HTR-8/SVneo (cell line): ENCODE data around the gene FCER1G.

Source experiments
- DNase-seq: peaks from one replicate; pipeline ENCODE4 v3.0.0; 2011; ENCODE audit warnings: low spot score, mixed read lengths; ENCODE audit not compliant: insufficient read length
- FAIRE-seq: peaks from 2 replicates; lab custom pipeline; 2011; peaks lifted over from hg19 to GRCh38; lab: Jason Lieb, UNC

FCER1G gene

DNA sequence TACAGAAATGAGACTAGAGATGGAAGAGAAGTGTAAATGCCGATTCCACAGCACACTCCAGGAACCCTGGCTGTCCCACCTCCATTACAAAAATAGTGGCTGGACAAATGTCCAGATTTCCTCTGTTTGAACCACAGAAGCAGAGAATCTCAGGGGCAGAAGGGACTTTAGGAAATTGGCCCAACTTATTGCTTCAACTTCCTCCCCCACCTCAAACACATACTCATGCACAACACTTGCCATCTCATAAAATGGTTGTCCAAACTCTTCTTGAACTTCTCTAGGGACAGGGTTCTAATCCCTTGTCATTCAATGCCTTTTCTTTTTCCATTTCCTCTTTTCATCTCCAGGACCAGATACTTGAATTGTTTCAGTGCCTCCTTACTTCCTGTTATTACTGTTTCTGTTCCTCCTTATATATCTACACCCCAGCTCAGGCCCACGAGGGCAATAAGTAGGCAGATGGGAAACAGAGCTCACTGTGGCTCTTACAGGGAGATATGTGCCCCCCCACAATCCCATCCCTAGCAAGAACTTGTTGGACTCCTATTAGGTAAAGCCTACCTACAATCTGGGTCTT lies 29.3 kb upstream of the FCER1G start:
- no peak for DNase-seq
- FAIRE-seq: no peak

DNA sequence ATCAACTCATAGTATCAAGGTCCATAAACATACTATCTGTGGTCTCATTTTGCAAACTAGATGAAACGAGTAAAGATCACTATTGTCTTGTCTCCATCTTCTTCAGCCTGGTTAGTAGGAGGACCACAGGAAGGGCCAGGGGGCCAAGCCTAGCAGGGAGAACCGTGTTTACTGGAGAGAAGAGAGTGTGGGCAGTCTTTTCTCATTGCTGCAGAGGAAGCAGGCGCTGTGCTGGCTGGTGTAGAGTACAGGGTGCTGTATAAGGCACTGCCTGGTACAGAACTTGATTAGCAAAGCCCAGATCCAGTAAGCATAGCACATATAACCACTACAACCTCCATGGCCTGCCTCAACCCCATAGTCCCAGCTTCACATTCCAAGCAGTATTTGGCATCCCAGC lies 27.8 kb upstream of the FCER1G start:
- FAIRE-seq: no peak
- no peak for DNase-seq

DNA sequence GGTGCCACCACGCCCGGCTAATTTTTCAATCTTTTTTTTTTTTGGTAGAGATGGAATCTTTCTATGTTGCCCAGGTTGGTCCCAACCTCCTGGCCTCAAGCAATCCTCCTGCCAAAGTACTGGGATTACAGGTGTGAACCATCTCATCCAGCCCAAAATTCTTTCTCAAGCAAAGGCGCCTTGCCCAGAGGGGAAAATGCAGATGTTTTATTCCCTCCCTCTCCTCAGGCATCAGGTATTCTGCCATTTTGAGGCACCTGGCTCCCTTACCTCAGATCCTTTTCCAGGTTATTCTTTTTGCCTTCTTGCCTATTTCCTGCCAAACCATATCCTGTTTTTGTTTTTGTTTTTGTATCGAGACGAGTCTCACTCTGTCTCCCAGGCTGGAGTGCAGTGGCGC lies 26.7 kb upstream of the FCER1G start:
- FAIRE-seq (no peak), DNase-seq (no peak)

DNA sequence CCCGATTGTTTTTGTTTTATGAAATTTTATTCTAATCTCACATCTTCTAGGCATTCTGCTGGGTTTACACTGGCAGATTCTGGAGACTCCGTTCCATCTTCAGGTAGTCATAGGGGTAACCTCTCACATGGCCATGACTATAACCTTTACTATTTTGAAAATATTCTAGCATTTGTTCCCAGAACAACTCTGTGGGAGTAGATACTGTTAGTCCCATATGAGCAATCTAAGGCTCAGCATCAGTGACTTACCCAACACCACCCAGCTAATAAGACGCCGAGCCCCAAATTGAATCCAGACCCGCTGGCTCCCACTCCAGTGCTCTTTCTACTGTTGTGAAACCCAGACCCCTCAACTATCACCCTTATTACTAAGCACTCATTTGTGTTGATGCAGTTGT lies 26.1 kb upstream of the FCER1G start:
- no peak for FAIRE-seq

DNA sequence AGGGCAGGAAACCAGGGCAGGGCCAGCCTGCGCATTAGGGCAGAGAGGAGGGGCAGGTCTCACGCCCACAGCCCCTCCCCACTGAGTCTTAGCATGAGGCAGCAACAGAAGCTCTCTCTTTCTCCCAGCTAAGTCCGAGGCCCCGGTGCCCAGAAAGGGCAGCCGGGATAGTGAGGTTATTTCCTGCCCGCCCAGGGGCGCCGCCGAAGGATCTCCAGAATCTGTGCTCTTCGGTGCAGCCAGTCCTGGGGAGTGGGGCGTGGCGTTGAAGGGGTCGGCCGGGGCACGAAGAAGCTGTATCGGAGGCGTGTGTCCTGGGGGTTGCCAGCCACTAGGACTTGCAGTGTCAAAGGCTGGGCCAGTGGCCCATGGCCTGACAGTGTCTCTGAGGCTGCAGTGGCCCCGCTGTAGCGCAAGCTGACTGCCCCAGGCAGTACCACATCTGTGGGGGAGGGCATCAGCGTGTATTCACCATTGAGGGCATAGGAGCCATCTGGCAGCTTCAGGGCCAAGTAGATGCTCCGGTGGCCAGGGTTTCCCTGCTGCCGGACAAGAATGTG lies 24.1 kb upstream of the FCER1G start:
- DNase-seq: no peak
- no peak for FAIRE-seq

More for the DNA sequence above, 26.1 kb upstream of the FCER1G start:
- DNase-seq: no peak

DNA sequence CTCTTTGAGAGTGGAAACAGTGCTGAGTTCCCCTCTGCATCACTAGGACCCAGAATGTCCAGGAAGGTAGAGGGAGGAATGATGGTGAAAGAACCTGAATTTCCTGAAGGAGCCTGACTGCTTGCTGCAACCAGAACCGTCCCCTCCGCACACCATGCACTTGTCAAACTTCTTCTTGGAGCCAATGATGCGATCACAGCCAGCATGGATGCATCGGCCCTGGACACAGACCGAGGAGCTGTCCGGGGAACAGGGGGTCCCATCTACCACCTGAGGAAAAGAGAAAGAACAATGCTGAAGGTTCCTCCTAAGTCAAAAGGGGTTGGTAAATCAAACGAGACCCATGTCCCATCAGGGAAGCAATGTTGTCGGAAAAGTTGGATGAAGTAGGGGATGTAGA lies 23.1 kb upstream of the FCER1G start:
- no peak for DNase-seq
- FAIRE-seq: no peak

DNA sequence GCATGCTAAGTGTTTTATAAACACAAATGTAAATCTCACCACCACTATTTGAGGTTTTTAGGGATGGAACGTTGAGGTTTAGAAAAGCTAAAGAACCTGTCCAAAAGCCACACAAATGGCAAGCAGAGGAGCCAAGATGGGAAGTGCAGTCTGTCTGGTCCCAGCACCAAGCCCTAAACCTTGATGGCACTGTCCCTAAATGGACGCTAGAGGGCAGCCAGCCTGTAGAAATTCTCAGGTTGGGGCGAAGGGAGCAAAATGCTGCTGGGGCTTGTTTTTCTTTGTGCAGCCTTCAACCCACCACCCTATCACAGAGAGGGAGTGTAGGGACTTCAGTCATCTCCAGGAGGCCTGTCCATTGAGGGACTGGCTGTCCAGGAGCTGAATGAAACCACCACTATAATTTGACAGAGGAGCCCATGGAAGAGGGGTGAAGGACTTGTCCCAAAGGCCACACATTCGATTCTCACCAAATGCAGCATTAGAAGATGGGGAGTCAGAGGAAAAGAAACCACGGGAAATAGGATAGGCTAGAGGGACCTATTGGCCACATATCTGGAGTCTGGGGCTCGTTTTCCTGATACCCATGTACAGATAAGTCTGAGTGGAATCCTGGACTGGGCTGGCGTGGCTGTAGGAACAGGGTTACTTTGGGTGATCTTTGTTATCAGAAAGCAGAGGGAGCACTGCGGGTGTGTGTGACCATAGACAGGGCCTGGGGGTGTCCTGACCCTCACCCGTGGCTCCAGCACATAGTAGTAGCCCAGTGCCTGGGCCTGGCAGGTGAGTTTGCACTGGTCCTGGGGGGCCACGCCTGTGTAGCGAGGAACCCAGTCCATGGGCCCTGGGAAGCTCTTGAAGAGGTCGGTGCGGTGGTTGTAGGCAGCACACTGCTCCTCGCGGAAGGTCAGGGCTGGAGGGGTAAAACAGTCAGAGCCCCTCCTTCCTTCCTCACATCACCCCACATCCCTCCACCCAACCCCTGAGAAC lies 22.3 kb upstream of the FCER1G start:
- FAIRE-seq (no peak), DNase-seq (peak; percentile 71)

DNA sequence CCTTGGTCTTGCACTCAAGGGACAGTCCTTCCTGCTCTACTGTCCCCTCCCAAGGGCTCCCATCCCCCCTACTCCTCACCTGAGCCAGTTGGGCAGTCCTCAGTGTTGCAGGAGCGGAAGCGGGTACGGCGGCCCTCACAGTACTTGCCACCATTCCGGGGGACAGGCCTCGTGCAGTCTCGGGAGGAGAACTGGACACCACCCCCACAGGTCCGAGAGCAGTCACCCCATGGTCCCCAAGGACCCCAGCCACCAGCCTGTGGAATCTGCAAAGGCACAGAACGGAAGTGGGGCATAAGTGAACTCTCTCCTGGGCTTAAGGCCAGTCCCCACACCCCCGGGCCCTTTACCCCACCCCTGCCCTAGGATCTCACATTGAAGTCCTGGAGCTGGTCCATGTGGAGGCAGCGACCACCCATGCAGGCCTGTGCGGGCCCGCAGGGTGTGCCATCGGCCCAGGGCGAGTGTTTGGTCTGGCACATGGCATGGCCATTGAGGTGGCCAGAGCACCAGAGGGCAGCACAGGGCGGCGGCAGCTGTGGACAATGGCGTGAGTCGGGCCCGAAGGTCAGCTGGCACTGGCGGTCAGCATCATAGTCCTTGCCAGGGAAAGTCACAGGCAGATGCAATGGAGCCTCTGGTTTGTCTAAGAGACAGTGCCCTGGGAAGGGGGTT lies 21.4 kb upstream of the FCER1G start:
- DNase-seq: no peak
- no peak for FAIRE-seq

DNA sequence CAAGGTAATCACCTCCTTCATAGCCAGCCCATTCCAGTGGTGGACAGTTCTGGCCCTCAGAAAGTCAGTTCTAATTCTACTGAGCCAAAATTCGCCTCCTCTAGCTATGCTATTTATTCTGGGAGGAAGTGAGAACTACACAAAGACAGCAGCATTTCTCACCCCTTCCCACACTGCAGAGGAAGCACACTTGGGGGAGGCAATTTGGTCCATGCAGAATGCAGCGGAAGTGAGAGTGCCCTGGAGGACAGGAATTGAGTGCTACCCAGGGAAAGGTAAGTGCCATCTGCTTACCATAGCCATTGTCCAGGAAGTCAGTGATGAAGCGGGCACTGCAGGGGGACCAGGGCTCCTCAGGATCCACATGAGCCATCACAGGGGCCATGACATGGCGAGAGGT lies 19.9 kb upstream of the FCER1G start:
- FAIRE-seq (no peak), DNase-seq (no peak)

DNA sequence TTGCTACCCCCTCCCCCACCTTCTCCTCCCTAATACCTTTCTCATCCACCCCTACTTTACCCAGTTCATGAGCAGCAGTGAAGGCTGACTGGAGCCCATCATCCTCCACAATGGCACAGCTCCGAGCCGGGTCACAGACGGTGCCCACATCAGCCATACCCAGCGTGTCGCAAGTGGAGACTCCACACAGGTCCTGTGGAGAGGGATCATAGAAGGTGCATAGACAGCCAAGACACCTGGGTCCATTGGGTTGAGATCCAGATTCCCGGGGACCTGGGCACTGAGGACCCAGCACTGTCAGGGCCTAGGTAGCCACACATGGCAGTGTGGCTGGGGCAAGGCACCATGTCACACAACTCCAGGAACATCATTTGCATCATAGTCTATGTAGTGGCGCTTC lies 19.0 kb upstream of the FCER1G start:
- no peak for FAIRE-seq
- DNase-seq: no peak

DNA sequence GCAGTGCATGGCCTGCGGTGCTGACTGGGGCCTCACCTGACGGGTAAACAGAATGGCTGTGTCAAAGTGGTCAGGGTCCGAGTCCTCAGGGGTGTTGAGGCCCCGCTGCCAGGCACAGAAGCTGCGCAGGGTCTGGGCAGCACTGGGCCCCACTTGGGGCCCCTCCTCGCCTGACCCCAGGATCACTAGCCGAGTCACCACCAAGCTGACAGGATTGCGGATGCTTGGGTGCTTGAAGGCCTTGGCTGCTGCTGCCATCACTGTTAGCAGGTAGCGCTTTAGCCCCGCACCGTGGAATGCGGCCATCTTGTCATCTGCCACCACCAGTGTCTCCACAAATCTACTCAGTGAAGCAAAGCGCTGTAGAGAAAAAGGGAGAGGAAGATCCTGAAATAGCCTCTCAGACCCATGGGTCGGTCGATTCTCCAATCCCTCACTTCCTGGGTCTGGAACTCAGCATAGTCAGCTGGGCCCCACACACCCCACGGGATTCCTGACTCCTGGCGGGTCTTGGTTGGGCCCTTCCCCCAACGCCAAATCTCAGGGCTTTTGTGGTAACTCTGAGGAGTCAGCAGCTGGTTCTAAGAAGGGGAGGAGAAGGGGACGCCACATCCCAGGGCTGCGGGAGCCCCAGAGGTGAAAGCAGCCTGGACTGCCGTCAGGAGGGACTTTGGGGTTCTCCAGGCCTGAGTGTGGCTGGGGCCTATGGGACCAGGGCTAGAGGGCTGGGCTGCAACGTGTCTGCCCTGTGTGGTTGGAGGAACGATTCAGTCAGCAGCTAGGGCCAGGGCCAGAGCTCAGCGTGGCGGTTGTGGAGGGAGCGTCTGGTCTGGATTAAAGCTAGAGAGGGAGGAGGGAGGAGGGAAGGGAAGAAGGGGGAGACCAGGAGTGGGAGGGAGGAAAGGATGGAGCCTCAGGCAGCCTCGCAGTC lies 18.3 kb upstream of the FCER1G start:
- DNase-seq (no peak), FAIRE-seq (no peak)

DNA sequence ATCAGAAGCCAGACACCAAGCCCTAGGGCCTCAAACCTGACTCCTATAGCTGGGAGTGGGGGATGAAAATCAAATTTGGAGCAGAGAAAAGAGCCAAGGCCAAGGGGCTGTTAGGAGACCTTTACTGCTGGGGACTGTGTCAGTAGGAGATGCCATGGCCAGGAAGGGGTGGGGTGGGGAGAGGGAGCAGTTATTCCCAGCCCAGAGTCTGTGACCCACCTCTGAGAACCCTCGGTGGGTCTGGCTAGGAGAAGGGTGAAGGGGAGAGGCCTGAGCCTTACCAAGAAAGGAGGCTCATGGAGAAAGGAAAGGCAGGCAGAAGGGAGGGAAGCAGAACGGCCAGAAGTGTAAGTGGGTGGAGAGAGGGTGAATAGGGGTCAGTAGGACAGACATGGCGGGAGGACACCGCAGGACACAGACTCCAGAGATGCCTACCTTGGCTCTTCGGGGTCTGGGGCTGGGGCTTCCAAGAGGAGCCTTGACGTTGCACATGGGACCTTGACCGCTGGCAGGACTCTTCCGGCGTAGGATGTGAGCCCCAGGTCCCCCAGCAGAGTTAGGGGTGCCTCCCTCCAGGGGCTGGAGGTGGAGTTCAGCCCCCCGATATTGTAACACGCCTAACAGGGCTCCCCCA lies 17.4 kb upstream of the FCER1G start:
- no peak for FAIRE-seq
- DNase-seq: no peak

DNA sequence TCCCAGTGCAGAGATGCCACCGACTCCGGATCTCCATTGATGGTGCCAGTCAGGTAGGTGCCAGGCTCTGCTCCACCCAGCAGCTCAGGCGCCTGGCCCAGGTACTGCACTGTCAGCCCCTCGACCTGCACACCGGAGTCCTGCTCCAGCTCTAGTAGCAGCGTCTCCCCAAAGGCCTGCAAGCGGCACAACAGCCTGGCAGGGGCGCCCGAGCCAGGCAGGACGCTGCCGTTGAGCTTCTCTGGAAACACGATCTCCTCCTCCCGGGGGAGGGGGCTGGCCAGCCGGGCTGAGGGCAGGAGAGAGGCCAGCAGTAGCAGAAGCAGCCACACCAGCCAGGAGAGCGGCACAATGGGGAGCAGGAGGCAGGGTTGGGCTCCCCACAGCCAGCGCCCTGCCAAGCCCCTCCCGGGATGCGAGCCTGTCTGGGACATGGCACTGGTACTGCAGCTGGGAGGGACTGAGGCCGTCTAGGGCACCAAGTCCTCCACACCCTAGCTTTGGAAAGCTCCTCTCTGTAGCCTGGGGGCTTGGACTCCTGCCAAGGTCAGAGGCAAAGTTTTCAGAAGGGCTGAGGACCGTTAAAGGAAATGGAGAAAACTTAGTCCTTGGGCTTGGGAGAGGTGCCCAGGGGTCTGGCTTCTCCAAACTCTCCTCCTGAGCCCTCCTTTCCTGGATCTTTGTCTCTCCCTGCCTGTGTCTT lies 16.8 kb upstream of the FCER1G start:
- no peak for FAIRE-seq
- peak; percentile 33 for DNase-seq

DNA sequence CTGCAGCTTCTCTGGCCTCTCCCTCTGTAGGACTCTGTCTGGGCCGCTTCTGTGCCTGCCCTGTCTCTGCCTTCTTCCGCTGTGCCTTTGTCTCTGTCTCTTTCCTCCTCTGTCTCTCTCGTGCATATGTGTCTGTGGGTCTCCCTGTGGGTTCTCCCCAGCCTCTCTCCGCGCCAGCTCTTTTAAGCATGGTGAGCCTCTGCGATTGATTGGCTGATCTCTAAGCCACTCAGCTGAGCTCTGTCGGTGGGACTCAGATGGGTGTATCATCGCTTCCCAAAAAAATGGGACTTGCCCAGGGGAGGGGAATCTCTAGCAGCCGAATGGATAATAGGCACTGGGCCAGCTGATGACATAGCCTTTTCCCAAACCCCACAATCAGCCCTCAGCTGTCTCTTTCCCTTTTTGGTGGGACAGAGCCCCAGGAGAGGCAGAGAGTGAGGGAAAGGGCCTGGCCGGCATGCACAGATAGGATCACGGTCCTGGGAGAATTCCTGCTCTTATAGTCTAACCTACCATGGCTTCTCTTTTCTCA lies 16.1 kb upstream of the FCER1G start, which contains the start of gene ADAMTS4:
TSS of gene ADAMTS4 (minus strand) at position 158 of the 535 bp plus-strand sequence. CDS start 427 bp downstream, outside the sequence.
- FAIRE-seq (no peak), DNase-seq (no peak)

DNA sequence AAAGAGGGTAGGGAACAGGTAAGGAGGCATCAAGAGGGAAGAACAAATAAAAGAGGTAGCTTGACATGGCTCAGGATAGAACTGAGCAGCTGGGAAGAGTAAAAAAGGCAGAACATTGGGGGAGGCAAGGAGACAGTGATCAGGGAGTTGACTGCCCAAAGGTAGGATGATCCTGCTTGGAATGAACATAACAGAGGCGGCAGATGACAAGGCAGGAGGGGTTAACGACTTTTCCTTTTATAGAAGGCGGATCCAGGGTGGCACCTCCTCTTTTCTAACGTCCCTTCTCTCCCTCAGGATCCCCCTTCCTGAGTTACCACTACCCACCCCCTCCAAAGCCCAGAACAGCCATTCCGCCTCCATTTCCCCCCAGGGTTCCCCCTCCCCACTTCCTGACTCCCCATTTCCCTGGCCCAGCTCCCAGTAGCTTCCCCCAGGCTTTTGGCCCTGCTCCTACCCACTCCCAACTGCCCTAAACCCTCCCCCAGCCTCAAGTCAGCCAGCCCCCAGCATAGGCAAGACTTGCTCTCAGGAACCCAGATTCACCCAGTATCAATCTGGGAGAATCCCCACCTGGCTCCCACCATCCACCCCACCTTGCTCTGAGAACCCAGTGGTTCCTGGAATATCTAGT lies 15.5 kb upstream of the FCER1G start:
- no peak for DNase-seq
- no peak for FAIRE-seq

DNA sequence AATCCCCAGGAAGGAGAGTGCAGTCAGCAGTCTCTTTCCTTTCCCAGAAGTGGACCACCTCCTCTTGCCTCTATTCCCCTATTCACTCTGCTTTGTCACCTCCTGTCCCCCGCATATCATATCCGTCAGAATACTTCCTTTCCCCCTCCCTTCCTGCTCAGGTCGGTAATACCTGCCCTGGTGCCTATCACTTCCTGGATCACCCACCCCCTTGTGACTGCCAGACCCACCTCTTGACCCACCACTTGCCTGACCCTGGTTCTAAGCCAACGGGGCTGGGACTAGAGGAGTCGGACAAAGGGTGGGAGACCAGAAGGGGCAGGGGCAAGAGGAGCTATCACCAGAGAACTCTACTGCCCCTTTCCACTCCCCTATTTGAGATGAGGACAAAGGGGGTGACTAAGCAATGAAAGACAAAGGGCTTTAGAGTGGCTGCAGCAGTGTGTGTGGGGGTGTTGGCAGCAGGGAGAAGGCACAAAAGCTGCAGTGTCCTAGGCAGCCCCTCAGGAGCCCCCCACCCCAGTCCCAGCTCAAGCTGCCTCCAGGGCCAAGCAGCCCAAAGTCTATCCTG lies 14.6 kb upstream of the FCER1G start:
- no peak for FAIRE-seq
- no peak for DNase-seq

DNA sequence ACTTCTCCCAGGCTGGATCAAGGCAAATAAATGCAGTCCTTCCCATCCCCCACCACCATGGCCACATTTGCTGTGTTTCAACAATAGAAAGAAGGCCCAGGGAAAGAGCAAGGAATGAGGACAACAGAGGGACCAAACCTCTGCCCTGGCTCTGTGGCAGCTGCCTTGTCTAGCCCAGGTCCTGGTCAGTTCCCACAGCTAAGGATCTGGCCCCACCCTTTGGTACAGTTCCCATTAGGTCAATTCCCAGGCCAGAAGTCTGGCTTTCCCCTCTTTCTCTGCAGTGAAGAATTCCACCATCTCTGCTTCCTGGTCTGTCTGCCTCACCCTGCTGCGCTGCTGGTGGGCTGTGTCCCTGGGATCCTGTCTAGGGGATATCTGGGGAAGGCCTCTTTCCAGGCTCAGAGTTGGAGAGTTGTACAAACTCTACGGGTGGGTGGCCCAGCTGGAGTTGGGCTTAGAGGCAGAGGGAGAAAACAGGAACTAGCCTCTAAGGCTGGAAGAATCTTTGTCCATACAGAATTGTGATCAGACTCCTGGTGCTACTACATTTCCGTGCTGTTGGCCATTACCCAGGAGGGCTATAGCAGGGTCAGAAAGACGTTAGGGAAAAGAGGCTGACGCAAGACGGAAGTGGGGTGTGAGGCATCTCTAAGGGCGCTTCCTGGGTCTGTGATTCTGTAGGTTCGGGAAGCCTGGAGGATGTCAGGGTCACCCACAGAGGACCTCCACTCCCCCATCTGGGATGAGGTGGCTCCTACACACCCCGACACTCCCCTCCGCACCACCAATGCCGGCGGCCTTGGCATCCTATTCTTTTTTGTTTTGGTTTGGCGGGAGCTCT lies 13.9 kb upstream of the FCER1G start:
- FAIRE-seq: no peak

More for the DNA sequence above, 13.9 kb upstream of the FCER1G start:
- DNase-seq: no peak
